Endothelial cell of hepatic sinusoid (primary cell): ENCODE data around the gene HELQ.
"Not testable (repeated sequence)": the region's sequence is repeated elsewhere in the genome, so short reads cannot be mapped to it uniquely, and the experiment has no call there.

Experiments used
- in situ Hi-C: cut with HindIII; loops from 2 replicates; pipeline ENCODE4 v1.10.0; 2017; ENCODE audit warnings: low sequenced_read_pairs

HELQ gene, protein sequence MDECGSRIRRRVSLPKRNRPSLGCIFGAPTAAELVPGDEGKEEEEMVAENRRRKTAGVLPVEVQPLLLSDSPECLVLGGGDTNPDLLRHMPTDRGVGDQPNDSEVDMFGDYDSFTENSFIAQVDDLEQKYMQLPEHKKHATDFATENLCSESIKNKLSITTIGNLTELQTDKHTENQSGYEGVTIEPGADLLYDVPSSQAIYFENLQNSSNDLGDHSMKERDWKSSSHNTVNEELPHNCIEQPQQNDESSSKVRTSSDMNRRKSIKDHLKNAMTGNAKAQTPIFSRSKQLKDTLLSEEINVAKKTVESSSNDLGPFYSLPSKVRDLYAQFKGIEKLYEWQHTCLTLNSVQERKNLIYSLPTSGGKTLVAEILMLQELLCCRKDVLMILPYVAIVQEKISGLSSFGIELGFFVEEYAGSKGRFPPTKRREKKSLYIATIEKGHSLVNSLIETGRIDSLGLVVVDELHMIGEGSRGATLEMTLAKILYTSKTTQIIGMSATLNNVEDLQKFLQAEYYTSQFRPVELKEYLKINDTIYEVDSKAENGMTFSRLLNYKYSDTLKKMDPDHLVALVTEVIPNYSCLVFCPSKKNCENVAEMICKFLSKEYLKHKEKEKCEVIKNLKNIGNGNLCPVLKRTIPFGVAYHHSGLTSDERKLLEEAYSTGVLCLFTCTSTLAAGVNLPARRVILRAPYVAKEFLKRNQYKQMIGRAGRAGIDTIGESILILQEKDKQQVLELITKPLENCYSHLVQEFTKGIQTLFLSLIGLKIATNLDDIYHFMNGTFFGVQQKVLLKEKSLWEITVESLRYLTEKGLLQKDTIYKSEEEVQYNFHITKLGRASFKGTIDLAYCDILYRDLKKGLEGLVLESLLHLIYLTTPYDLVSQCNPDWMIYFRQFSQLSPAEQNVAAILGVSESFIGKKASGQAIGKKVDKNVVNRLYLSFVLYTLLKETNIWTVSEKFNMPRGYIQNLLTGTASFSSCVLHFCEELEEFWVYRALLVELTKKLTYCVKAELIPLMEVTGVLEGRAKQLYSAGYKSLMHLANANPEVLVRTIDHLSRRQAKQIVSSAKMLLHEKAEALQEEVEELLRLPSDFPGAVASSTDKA

DNA sequence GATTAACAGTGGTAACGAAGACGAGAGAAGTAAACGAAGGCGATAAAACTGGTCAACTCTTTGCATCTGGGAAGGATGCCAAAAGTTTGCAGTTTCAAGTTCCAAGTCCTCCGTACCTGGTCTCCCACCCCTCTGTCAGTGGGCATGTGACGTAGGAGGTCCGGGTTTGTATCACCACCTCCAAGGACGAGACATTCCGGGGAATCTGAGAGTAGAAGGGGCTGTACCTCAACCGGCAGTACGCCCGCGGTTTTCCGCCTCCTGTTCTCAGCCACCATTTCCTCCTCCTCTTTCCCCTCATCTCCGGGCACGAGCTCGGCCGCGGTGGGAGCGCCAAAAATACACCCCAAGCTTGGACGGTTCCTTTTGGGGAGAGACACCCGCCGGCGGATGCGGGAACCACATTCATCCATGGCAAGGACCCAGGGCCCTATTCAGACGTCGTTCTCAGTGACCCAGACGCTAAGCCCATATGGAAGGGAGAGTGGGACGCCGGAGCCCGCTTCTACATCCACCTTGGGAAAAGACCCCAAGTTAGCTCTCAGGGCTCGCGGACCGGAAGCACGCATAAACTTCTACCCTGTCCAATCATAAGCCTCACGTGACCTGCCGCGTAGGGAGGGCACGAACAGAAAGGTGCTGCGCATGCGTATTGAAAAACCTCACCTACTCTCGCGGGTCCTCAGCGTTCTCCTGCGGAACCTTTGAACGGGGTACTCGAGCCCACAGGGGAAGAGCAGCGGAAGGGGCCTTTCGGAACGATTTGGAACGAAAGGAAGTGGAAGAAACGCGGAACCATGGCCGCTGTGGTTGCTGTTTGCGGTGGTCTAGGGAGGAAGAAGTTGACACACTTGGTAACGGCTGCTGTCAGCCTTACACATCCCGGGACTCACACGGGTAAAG lies at the start of gene HELQ, which contains the start of gene MRPS18C:
Gene HELQ (minus strand): TSS at position 543 of the 903 bp plus-strand sequence. CDS start 130 bp downstream, at position 413.
Gene MRPS18C (plus strand): TSS at position 778 of the 903 bp plus-strand sequence. CDS start 20 bp downstream, at position 798.
- in situ Hi-C loops = loop anchor here (5.0 kb wide), 1 partner anchor 103 kb away; no protein-coding TSS in a partner anchor

DNA sequence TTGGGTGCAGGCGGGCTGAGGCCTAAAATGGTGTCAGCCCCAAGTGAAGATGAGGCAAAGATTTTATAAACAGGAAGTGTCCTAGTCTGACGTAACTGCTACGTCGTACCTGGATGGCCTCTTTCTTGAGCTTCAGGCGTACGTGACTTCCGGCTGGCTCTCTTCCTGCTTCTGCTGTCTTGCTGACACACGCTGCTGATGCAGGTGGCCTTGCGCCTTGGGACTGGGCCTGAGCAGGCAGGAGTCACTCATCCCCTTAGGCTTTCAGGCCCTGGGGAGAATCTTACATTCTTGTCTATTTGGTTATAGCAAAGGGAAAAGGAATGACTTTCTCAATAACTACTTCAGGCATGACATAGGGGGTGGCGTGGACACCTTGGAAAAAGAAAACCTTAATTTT lies 49.4 kb upstream of the HELQ start:
- in situ Hi-C loops = loop anchor here (5.0 kb wide), 1 partner anchor 137 kb away; no protein-coding TSS in a partner anchor

DNA sequence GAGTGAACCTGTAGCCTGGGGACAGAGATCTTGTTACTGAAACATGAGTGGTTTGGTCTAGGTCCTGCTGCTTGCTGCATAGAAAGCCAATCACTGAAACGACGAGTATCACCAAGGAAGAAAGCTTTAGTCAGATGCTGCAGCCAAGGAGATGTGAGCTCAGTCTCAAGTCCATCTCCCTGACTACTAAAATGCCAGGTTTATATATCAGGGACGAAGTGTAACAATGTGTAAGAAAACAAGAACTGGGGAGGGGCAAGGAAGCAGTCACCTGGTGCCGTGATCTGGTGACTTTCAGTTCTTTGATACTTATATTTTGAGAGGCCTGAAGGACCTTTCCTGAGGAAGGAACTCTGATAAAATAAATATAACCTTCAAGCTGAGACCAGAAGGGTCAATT lies 48.9 kb upstream of the HELQ start:
- in situ Hi-C loops = loop anchor here (5.0 kb wide), 1 partner anchor 138 kb away; no protein-coding TSS in a partner anchor

DNA sequence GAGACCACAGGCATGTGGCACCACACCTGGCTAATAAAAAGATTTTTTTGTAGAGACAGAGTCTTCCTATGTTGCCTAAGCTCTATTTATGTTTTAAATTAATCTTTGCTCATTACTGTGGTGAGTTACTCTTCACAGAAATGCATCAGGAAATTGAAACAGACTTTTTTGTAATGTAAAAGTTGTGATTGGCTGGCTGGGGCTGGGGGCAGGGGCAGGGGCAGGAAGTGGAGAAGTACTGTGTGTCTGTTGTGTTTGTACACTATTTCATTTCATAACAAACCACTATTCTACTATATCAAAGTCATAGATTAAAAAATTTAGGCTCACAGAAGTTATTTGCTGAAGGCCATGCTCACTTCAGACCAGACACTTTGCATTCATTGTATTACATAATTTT lies 48.4 kb upstream of the HELQ start:
- in situ Hi-C loops = loop anchor here (5.0 kb wide), 1 partner anchor 138 kb away; no protein-coding TSS in a partner anchor

DNA sequence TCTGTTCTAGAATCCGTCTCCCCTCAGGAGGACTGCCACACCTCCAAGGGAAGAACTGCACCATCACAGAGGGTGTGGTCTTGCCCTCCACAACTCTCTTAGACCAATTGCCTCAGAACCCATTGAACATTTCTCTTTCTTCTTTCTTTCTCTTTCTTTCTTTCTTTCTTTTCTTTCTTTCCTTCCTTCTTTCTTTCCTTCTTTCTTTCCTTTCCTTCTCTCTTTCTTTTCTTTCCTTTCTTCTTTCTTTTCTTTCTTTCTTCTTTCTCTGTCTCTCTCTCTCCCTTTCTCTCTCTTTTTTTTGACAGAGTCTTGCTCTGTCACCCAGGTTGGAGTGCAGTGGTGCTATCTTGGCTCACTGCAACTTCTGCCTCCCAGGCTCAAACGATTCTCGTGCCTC lies 46.0 kb upstream of the HELQ start:
- in situ Hi-C loops = loop anchor here (5.0 kb wide), 1 partner anchor 141 kb away; no protein-coding TSS in a partner anchor

DNA sequence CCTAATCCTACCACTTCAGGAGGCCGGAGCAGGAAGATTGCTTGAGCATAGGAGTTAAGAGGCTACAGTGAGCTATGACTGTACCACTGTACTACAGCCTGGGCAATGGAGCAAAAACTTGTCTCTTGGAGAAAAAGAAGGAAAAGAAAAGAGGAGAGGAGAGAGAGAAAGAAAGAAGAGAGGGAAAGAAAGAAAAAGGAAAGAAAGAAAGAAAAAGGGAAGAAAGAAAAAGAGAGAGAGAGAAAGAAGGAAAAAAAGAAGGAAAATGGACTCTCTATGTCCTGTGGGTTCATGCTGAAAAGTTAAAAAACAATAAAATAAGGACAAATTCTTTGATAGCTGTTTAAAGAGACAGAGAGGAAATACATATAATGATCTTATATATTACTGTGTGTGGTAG lies 42.6 kb upstream of the HELQ start:
- in situ Hi-C loops = no loop called here

DNA sequence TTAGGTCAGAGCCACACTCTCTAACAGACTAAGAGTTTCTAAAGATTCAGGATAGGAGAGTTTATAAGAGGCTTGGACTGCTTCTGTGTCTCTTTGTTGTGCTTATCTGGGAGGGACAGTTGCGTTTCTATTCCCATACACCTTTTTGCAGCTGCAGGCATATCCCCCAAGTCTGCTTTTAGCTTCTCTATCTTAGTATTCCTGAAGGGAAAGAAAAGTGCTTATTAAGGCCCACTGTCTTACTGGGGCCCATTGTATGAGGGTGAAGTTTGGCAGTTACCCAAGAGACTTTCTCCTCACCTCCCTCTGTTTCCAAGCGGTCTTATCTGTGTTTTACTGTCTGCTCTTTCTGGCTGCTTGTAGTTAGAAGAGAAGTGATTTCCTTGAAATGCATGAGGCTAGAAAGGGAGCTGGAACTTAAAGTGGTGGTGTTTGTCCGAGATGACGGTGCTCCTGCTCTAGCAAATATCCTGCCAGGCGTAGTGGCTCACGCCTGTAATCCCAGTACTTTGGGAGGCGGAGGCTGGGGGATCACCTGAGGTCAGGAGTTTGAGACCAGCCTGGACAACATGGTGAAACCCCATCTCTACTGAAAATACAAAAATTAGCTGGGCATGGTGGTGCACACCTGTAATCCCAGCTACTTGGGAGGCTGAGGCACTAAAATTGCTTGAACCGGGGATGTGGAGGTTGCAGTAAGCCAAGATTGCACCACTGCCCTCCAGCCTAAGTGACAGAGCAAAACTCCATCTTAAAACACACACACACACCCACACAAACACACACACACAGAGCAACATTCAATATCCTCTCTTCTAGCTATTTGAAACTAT lies 40.7 kb upstream of the HELQ start:
- in situ Hi-C loops = not testable (repeated sequence)

DNA sequence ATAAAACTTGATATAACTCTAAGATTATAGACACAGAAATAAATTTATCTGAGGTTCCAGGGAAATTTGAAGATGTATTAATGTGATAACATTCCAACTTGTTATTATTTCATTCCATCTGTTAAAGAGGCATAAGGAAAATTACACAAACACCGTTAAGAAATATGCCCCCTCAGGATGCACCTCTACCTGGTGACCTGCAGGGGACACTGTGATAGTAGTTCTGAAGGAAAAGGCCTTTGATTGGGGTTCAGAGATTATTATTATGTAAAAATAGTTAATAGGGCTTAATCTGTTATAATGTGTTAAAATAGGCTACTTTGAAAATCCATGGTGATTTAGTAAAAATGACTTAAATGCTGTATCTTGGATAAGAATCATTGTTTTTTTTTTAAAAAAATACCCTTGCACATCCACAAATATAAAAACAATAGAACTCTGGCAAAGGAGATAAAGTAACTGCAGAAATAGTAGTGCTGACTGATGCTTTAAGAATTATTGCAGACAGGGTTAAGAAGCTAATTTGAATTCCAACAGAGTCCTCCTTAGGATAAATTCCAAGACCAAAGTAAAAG lies 35.3 kb upstream of the HELQ start:
- in situ Hi-C loops = no loop called here

DNA sequence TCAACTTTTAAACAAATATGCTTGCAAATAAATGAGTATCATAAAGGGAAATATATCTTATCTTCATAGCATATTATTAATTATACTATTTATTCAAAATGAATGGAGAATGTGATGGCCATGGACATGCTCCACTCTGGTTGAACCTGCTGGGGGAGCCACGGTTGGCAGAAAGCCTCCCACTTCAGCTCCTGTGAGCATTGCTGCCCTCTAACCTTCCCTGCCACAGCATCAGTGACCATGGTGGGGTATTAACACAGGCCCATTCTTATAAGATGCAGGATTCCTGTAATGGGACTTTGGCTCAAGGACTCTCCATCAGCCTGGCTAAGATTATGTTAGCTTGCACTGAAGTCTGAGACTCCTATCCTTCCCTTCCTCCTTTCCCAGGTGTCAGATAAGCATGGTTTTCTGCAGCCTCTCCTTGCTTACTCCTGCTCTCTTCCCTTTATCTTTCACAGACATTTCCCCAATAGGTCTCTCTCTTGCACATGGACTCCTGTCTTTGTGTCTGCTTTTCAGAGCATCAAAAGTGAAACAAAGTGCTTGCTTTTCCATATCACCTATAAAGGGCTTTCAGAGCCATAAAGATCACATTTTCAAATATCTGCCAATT lies 34.2 kb upstream of the HELQ start:
- in situ Hi-C loops = no loop called here

DNA sequence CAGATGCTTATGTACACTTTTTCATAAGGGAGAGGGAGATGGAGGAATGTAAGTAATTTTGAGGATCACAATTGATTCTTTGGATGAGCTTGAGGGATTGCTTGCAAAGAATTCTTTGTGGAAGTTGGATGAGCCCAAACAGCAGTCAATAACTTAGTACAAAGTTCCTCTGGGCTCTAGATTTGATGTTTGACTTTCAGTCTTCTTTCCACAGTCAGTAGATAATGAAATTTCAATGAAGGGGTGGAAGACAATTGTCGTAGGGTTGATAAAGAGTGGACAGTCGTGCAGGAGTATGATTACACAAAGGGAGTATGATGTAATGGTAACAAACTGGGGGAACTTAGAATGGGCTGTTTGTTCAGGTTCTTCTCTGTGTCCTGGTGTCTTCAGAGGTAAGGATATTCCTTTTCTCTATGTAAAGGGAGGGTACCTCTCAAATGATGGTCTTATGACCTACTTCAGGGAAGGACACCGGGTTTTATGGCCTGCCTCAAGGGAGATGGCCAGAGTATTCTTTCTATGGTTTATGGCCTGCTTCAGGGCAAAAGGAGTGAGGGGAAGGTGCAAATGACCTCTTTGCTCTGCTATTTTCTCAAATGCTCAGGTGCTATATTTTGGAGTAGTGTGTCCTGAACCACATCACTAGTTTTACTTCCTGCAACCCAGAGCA lies 31.0 kb upstream of the HELQ start:
- in situ Hi-C loops = no loop called here

DNA sequence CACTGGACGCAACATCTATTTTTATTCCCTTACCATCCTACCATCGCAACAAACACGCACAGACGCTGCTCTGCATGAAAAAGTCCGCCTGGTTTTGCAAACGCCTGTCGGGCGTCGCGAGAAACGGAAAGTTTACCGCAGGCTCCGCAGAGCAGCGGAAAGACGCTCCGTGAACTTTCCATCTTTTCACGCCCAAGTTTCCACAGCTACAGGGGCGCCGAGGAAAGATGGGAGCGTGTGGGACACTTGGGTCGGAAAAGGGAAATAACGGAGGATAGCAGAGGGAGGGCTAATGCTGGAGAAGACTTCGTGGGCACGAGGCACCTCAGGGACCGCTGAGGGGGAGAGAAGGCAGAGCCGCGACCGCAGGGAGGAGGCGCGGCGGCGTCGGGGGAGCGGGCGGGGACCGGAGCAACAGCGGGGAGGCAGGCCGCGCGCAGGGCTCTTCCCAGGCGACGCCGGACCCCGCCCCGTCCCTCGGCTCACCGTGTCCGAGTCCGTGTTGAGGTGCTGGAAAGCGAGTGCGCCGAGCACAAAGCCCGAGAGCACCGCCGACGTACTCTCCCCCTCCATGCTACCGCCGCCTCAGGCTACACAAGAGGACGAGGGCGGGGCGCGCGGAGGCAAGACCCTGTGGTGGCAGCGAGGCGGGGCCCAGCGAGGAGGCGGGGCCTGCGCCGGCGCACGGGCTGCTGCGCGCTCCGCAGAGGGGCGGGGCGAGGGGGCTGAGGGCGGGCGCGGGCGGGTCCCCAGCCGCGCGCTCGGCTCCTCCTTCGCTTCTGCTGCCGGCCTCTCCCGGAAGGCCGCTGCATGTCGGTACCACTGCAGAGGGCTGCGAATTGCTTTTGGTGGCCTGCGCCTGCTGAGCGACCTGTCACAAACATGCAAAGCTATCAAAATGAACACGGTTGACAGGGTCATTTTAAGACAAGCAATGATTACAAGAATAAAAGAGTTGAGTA lies 29.2 kb upstream of the HELQ start, which contains the start of gene ABRAXAS1:
Gene ABRAXAS1 (minus strand): TSS at position 601 of the 962 bp plus-strand sequence. CDS start 28 bp downstream, at position 573.
- in situ Hi-C loops = no loop called here

DNA sequence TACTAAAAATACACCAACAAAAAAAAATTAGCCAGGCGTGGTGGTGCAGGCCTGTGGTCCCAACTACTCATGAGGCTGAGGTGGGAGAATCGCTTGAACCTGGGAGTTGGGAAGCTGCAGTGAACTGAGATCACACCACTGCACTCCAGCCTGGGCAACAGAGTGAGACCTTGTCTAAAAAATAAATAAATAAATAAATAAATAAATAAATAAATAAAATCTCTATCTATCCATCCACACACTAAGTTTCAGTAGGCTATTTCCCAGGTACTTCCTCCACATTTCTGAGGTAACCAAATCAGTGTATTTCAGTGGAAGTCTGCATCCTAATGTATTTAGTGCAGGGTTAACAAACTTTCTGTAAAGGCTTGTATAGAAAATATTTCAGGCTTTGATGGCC lies 18.3 kb upstream of the HELQ start:
- in situ Hi-C loops = no loop called here

DNA sequence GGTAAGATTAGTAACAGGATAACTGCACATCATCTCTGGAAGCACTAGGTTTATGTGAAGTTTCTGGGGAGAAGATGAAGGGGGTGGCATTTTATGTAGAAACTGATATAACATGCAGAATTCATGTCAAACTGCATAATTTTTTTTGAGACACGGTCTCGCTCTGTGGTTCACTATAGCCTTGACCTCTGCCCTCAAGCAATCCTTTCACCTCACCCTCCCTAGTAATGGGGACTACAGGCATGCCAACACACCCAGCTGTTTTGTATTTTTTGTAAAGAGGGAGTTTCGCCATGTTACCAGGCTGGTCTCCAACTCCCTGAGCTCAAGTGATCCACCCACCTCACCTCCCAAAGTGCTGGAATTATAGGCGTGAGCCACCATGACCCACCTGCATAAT lies 17.8 kb upstream of the HELQ start:
- in situ Hi-C loops = no loop called here

DNA sequence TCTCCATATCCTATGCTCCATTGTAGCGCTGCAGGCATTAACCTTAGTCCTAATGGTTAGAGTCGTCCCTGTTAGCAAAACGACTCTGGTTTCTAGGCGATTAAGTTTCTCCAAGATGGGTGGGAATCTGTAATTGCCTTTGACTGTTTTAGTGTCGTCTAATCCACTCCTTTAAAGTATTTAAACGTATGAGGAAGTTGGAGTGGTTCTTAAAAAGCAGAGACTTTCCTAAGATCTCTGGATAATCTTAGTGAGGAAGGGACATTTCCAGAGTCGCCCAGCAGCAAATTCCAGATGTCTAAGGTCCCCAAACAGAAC lies 520 bp upstream of the HELQ start:
- in situ Hi-C loops = loop anchor here (5.0 kb wide), 1 partner anchor 104 kb away; no protein-coding TSS in a partner anchor

DNA sequence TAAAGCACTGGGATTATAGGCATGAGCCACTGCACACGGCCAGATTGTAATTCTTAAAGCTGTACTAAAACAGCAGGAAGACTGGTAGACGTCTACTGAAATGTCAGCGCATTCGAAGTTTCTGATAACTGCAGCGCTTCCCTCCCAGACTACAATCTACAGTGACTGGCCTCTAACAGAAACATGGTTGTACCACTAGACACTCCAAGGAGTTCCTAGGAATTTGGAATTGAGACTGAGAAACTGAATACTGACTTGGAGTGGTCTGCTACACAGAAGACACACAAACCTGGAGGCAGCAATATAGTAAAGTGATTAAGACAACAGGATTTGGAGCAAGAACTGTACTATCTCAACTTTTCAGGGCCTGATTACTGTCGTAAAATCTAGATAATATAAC lies 937 bp downstream of the HELQ start:
- in situ Hi-C loops = loop anchor here (5.0 kb wide), 1 partner anchor 102 kb away; no protein-coding TSS in a partner anchor

DNA sequence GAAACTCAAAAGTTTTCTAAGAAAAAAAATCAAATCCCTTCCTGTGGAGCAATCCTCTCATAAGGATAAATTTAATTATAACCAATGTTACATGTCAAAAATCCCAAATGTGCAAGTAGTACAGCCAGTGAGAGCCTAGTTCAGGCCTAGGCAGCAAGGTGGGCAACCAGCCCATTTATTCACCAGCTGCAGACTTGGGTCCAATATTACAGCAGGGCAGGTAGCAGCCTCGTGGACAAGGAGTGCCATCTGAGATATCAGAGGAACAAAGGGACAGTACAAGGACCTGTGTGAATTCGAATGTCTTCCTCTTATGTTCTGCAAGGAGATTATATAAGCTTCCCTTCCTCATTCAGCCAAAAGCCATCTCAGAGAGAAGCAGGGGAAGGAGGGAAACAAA lies 6.6 kb downstream of the HELQ start:
- in situ Hi-C loops = no loop called here
